GM21390 (cell line): Measurements from ENCODE around the gene LXN.

ENCODE experiments used
- ATAC-seq: cut with Tn5 transposase; IDR thresholded peaks from one replicate; pipeline ENCODE4 v1.9.1; 2021; ENCODE audit not compliant: unreplicated experiment

Gene LXN

DNA sequence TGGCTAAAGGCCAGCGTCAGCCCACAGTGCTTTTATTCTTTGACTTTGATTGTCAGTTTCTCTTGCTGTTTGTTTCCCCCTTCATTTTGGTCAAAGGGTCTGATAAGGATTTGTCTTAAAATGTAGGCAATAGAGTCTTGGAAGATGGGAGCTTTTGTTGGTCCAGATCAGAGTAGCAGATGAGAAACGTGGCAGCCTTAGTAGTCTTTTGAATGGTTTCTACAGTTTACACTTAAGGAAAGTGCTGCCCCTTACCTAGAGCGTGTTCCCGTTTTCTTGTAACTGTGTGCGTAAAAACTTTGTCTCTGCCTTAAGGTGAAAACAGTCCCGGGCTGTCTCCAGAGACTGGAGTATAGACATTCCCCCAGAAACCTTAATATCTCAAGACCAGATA lies 630 bp downstream of the LXN start:
- no peak for ATAC-seq

DNA sequence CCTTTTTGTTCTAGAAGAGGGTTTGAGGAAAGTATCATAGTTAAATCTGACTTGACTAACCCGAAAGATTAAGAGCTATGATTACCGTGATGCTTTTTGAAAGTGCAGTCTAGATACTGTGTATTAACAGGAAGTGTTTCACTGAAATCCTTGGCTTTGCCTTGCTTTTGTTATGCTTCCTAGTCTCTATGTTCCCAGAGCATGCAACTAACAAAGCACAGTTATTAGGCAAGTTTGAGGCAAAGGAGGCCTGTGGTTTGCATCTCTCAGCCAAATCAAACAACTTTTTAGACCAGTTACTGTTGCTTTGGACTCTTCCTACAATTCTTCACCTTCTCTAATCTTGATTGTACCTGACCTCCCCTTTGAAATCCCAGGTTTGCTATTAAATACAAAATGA lies 3.9 kb downstream of the LXN start:
- no peak for ATAC-seq

DNA sequence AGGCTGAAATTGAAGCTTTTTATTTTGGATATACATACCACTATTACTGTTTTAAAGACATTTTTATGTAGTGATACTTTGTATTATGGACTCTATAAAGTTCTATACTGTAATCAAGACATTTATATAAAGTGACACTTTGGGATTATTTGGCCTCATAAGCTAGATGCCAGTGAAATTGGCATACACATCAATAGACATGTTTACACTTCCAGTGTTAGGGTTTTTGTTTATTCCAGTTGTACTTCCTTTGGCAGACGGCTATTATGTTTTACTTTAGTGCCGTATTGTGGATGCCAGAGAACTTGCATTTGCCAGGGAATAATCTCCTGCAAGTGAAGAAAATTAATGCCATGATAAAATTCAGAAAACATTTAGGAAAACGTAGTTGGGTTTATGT lies 6.0 kb downstream of the LXN start:
- no peak for ATAC-seq

DNA sequence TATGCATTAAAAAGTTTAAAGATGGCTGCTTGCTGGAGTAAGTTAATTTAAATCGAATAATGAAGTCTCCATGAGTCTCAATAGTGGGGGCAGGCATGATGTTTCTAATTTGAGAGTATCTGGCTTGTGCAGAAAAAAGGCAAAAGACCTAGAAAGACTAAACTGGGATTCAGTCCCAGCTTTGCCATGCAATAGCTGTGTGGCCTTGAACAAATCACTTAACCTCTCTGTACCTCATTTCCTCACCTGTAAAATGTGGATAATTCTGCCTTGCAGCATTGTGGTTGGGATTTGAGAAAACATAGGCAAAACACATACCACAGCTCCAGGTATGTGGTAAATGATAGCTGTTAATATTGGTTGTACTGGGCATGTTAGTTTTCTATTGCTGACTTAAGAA lies 8.6 kb downstream of the LXN start:
- ATAC-seq: no peak

DNA sequence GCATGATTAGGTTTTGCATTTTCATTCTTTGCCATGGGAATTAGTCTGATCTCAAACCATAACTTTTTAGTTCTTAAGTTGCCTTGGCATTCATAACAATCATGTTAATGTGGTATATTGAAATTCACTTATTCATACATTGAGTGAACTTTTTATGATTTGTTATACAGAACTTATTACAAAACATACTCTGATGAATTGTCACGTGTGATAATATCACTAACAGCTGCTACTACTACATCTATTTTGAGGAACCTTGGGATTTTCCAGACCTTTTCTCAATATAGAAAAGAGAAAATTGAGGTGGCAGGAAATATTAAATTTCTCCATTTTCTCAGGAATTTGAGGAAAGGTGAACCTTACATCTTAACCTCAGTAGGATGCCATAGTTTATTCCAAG lies 9.2 kb downstream of the LXN start:
- ATAC-seq: no peak

DNA sequence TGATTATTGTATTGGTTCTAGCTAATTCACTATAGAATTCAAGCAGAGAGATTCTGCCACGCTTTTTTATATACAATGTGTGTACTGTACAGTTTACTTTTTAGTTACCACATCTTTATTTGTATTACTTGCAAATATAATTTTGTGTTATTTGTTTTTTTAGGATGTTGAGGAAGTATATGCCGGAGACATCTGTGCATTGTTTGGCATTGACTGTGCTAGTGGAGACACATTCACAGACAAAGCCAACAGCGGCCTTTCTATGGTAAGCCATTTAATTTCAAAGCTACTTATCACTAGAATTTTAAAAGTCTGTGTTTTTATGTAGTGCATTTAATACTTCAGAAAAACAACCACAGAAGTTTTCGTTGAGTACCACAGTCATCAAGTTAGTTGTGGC lies 11.7 kb downstream of the LXN start:
- no peak for ATAC-seq

DNA sequence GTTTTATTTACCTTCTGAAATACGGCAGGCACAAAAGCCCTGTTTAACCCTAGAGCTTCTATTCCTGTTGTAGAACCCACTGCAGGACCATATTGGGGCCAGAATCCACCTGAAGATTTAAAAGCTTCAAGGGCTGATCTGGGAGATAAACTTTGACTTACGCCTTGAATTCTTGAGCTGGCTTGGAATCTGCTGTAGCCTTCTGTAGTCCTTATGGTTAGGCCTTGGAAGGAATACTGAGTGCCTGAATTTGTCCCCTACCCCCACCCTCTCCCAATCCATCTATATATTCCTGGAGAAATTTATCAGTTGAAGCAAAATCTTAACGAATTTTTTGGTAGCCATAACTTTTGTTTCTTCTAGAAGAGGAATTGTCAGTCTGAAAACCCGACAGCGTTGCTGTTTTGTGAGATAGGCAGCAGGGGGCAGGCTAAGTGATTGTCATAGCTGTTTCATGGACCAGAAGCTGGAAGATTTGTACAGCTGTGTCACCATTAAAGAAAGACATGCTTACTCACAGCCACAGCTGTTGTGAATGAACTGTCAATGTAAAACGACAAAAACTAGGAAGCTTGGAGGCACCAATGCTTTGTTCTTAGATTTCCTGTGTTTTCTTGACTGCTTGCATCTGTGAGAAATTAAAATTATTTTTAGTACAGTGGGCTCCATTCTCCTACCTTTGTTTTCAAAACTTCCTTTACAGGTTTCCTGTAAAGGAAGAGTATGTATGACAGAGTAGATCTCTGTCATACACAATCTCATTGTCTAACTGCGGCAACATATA lies 12.8 kb downstream of the LXN start:
- peak; percentile 98 for ATAC-seq

DNA sequence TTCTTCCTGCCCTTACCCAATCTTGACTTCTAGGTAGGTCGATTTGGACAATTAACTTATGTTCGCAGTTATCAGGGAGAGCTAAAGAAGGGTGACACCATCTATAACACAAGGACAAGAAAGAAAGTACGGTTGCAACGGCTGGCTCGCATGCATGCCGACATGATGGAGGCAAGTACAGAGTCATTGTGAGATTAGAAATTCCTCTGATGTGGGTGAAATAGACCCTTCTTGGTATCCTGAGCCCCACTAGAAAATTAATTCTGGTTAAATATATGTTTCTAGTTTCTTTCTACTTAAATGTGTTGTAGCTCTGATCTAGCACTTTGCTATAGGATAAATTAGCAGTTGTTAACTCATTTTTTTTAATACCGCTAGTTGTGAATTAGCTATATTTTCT lies 13.6 kb downstream of the LXN start:
- no peak for ATAC-seq

DNA sequence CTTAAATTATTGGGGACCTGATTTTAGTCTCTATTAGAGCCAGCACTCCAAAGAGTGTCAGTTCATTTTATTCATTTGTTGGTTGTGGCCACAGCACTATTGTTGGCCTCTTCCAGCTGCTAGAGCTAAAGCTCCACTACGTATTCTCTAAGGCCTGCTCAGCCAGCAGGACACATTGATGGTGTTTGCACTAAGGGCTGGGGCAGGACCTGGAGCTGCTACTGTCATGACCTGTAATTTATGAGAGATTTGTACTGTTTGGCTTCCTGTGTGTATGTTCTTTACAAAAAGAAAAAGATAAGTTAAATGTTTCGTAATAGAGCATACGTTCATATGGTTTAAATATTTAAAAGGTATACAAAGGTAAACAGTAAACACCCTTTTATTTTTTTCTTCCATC lies 20.0 kb downstream of the LXN start:
- no peak for ATAC-seq

DNA sequence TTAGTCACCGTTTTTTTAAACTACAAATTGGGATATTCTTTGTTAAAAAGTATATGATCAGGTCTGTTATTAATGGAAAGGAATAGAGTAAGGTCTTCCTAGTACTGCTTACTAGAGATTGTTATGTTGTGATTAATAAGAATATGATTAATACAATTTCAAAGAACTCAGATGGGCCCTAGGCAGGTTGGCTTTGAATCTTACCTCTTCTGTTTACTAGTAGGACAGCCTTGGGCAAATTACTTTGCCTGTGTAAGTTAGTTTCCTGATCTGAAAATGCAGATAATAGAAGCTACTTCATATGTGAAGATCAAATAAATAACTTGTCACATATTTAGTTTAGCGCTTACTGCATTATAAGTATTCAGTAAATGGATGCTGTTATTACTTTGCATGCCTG lies 21.3 kb downstream of the LXN start:
- no peak for ATAC-seq

DNA sequence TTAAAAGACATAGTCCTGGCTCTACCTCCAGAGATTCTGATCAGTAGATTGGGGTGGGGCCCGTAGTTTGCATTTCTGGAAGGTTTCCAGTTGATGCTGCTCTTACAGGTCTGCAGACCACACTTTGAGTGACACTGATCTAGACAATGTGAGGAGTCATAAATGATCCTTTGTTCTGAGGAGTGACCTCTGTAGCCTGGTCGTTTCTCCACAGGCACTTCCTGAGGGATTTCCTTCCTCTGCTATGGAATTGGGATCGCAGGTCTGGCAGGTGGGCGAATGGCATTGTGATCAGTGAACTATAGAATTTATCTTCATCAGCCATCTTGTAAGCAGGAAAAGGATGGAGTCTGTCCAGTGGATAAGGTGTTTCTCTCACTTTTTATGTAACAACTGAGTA lies 22.7 kb downstream of the LXN start:
- ATAC-seq: no peak

DNA sequence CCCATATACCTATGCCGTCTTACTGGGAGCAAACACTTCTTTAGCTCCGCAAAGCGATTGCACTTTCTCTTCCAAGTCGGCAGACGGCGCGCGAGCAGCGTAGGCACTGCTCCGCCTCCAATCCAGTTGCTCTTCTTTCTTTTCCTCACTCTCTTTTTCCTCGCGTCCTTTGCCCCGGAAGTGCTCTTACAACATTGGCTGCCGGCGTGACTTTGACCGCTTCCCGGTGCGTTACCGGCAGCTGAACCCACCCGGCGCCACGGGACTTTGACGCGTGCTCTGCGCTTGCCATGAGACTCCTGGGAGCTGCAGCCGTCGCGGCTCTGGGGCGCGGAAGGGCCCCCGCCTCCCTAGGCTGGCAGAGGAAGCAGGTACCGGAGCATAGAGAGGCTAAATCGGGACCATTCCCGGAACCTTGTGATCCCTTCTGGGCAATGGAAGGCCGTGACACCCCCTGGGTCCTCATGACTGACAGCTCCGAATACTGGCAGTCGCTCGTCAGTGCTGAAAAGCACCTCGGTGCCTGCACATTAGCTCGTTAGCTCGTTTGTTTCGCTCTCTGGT lies 28.0 kb downstream of the LXN start, which contains the start of gene GFM1:
GFM1 (plus strand) TSS at position 183 of the 564 bp plus-strand sequence; CDS start at position 291, 108 bp downstream.
- peak; percentile 99 for ATAC-seq

DNA sequence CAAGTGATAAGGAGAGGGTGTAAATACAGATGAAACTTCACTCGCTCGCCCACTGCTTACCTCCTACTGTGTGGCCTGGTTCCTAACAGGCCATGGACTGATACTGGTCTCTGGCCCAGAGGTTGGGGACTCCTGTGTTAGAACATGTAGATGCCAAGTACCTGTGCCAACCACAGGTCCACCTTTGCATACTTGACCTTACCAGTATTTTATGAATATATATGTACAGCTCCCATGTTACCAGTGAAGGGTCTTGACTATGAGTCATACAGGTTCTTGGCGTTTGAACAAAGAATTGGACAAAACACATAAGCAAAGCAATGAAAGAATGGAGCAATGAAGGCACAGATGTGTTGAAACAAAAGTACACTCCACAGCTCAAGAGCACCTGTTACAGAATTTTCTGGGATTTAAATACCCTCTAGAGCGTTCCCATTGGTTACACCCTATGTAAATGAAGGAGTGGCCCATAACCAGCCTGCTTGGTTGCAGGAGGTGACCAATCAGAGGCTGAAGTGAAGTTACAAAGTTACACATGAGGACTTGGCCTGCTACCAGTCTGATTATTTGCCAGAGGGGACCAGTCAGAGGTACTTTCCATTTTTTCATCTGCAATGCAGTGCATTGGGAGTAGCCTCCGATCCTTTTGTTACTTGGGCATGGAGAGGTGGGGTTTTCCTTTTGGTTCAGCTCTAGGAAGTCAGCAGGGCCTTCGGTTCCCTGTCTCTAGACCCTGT lies 29.8 kb downstream of the LXN start:
- ATAC-seq: no peak

DNA sequence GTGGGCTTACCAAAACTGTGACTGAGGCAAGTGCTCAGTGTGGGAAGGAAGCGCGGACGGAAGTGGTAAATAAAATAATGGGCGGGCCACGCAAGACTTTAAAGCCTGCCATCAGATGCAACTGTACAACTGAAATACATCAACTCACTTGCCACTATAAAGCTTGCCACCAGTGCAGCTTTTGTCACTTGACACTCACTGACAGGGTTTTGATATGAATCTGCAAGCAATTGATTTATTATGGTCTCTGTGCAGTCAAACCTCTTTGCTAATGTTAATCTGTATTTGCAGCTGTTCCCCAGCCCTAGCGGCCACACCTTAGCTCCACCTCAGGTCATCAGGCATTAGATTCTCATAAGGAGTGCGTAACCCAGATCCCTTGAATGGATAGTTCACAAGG lies 30.4 kb downstream of the LXN start:
- no peak for ATAC-seq

DNA sequence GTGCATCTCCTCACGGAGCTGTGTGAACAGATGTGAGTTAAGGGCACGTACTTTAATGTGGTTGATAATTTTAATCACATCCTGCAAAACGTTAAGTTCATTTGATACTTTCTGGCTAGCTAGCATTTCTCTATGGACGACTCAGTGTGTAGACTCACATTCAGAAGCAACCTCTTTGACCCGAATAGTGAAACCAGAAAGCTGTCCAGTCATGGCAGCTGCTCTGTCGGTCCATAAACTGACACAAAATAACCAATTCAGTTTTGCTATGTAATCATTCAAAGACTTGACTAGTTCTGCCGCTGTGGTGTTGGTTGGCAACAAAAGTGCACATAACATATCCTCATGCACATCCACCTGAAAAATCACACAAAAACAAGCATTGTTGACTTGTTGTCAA lies 31.8 kb downstream of the LXN start:
- no peak for ATAC-seq

DNA sequence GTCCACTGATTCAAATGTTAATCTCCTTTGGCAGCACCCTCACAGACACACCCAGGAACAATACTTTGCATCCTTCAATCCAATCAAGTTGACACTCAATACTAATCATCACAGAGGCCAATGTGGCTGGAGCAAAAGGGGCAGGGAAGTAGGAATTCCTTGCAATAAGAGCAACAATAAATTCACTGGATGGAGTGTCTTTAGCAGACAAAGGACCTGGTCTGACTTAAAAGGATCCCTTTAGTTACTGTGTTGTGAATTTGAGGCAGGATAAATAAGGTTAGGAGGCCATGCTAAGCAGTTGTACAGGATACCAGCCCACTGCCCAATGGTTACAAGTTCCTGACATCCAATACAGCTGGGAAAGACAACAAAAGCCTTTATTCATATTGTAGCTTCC lies 40.5 kb downstream of the LXN start:
- no peak for ATAC-seq

DNA sequence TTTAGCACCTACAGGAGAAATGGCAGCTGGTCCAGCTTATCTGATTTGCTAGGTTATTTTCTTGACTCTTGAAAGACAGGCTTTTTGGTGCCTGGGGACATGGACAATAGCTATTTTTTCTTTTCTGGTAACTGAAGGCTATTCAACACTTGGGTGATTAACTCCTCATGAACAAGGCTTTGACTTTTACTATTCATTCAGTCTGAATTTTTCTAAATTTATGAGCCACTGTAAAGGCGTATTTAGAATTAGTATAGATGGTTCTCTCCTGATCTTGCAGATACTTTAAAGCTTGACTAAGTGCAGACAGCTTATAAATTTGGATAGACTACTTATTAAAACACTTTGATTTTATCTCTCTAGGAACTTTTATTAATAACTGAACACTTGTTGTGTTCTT lies 46.6 kb downstream of the LXN start:
- no peak for ATAC-seq

DNA sequence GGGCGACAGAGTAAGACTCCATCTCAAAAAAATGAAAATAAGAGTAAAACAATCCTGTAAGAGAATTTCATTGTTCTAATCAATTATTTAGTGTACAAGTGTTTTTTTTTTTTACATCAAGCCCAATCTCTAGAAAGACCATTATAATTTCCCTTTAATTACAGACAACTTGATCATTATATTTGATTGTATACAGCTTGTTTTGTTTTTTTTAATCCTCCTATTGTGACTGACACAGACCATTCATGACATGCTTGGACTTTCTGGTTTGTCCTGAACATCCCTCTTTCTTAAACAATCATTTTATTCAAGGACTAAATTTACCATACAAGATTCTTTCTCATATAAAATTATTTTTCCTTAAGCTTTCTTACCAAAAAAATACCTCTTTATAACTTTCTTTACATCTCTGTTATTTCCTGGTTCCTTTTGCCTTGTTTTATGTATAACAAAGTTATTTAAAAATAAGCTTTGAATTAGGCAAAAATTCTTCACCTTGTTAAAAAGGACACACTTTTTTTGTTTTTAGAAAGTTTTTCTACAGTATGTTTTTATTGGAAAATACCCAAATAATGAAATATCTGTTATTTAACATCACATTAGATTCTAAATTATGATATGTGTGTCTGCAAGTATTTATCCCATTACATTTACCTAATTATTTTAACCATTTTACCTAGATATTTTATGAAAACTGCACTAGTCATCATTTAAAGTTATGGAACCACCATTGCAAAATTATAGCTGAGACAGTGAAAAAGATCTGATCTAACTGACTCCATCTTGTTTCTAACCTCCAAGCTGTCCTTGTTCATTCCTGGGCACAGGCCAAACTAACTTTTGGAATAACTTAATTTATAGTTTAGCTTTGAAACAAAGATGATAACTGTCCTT lies 54.2 kb downstream of the LXN start:
- ATAC-seq: no peak
